HG02678 (cell line): ENCODE data around the gene PTPRT.

Experiments
- ATAC-seq: cut with Tn5 transposase; IDR thresholded peaks from one replicate; pipeline ENCODE4 v1.9.1; 2021; ENCODE audit warnings: mild to moderate bottlenecking, moderate library complexity; ENCODE audit not compliant: unreplicated experiment

Gene PTPRT

DNA sequence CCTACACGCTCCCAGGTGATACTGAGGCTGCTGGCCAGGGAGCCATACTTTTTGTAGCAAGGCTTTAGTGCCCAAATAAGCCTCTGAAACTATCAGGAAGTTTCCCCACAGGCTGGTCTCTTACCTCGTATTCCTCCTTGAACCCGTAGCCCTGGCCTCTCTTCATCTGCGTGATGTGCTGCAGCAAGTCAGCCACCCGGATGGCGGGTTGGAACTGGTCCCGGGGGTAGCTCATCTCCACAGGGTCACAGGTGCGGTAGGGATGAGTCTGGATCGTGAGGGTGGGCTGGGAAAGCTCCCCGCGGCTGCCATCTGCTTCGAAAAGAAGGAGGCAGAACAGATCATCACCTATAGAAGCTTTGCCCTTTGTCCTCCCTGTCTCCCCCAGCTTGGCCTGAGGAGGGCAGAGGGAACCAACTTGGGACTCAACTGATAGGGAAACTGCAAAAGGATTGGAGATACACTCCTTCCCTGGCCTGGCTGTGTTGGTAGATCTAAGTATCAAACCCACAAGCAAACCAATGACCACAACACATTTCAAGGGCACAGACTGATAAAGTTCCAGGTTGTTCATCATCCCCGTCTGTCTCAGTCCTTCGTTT lies 1028.4 kb downstream of the PTPRT start:
- no peak for ATAC-seq

- ATAC-seq: no peak
Measured at GRCh38 chr20:42159808-42160207, 1029.9 kb downstream of the PTPRT start.

DNA sequence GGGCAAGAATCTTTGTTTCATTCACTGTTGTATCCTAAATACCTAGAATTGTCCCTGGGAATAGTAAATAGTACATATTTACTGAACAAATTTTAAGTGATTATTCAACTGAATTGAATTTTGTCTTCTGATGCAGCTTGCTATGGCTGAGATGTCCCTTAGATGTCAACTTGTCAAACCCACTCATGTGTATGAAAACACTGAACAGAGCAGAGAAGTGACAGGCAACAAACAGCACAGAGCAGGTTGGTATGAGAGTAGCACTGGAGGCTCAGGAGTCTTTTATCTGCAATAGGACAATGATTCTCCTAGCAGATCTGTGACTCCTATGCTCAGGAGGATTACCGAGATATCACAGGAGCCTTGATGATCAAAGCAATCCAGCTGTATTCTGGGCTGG lies 1031.4 kb downstream of the PTPRT start:
- no peak for ATAC-seq

- no peak for ATAC-seq
Measured at GRCh38 chr20:42155586-42155985, 1034.1 kb downstream of the PTPRT start.

- no peak for ATAC-seq
Measured at GRCh38 chr20:42152575-42152974, 1037.1 kb downstream of the PTPRT start.

DNA sequence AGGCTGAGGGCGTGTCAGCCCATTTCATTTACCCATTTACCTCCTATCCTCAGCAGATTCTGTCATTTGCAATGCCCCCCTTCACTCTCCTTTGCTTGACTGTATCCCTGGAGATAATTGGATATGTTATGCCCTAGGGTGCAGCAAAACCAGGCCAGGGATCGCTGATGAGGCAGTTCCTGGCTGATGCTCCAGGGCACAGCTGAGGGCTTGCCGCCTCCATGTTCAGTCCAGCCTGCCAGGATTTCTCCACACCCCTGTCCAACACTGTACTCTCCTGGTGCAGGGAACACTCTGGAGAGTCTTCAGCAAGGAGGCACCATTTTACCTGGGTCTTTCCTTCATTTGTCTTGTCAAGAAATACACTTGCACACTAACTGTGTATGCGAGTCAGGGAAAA lies 1039.5 kb downstream of the PTPRT start:
- ATAC-seq: no peak

DNA sequence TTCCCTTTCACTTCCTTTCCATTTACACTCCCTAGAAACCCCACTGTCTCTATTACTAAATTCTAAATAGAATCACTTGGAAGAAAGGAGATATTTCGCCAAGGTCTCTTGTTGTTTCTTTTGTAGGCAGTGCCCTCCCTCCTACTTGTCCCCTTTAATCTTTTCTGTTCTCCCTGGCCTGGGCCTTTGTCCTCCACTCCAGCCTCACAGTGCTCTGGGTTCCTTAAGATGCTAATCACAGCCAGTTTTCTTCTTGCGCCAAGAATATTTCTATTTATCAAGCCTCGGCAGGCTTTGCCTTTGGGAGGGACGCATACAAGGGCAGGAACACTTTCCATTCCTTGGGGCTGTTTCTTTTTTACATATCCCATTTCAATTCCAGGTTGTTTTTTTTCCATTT lies 1051.0 kb downstream of the PTPRT start:
- no peak for ATAC-seq

DNA sequence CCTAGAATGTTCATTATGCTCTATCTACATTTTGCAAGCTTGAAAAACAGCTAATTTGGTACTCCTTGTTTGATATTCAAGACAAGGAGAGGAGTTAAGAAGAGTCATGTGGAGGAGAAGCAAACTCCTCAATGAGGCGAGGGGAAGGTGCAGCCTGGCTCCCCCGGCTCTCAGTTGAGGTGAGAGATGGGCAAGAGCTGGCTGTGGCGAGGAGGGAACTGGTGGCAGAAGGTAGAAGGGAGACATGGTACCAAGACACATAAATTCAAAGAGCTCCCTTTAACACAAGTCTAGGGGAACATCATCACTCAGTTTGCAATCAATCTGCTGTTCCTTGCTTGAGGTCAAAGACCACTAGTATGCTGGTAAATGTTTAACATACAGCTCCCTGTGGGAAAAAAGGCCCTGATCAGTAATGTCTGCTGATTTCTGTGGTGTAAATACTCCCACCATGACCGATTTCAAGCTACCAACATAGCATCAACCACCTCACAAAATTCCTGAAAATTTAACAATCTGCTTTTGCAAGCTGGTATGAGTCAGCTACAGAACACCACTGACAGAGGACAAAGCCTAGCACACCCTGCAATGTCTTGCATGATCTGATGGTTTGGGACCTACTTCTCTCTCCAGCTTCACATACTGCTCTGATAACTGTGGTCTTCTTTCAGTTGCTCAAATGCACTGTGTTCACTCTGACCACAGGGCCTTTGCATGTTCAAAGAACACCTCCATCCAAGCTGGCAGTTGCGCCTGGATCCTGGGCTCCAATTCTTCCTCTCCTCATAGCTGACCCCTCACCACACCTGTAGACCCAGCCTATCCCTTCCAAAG lies 1055.2 kb downstream of the PTPRT start:
- no peak for ATAC-seq

GRCh38 chr20:42130810-42131596 lies 1058.7 kb downstream of the PTPRT start:
- ATAC-seq: no peak

- no peak for ATAC-seq
Measured at GRCh38 chr20:42125426-42125825, 1064.3 kb downstream of the PTPRT start.

DNA sequence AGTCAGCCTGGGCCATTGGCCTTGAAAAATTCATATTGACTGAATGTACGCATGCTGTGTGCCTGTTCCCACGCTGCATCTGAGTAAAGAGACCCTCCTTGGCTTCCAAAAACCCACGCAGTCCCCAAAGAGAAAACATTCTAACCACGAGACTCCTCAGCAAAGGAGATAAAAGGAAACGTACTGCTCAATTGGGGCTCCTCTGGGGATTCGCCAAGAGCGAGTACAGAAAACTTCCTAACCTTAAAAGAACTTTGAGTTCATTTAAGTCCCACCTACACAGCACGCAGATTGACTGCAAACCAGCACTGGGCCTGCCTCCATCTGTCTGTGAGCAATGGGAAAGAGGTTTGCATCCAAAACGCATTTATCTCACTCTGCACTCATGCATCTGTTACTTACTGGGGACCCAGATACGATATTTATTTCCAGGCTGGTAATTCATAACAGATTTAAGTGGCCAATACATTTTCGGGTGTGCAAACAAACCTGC lies 1065.7 kb downstream of the PTPRT start:
- ATAC-seq: no peak

DNA sequence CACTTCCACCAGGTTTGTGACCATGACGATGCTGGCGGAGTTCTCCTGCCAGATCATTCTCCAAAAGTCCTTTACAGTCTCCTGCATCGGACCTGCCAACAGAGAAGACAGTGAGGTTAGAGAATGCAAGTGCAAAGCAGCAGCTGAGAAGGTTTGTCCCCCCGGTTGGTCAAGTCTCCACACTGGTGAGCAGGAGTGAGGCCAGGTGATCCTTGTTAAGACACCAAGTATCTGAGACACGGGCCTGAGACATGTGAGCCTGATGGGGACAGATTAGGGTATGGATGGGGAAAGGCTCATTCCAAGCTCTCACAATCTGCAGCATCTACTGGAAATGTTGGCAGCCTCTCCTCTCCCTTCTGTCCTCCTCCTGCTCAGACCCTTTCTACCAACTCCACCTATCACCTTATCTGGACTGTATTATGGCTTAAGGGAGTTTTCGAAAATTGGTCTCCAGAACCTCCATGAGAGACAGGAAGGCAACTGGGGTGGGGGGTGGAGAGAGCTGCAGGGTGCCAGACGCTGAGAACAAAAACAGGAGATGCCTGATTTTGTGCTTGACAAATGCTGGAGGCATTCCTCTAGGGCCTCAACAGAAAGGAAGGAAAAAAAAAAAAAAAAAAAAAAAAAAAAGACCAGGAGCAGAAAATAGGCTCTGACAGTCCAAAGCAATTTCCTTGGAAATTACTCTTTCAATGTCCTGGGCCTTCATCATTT lies 1071.1 kb downstream of the PTPRT start:
- ATAC-seq: no peak

- no peak for ATAC-seq
Measured at GRCh38 chr20:42118001-42118400, 1071.7 kb downstream of the PTPRT start.

- no peak for ATAC-seq
Measured at GRCh38 chr20:42113236-42113635, 1076.5 kb downstream of the PTPRT start.

GRCh38 chr20:42112161-42112560 lies 1077.5 kb downstream of the PTPRT start:
- no peak for ATAC-seq

DNA sequence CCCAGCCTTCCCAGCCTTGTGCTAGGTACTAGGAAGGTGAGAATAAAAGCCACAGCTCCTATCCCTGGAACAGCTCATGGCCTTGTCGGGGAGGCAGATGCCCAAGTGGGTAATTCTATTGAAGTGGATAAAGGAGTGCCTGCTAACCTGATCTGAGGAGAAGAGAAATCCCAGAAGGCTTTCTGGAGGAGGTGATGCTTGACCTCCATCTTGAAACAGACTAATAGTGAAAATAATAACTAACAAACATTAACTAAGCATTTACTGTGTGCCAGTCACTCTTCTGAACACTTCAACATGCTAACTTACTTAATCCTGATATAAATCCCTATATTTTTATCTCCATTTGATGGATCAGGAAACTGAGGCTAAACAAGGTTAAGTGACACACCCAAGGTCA lies 1078.4 kb downstream of the PTPRT start:
- ATAC-seq: no peak

DNA sequence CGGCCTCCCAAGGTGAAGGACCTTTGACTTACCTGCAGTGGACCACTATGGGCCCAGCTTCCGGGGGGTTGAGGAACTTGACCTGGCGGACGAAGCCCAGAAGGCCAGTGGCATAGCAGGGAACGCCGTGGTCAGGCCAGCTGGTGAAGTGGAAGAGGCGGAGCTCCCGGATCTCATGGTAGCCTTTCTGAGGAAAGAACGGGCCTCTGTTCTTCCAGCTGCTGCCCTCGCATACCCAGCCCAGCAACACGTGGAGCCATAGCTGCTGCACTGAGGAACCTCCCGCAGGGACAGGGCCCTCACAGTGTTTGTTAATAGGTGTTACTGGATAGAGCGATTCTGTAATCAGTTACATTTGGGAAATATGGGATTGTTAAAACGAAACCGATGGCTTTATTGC lies 1079.4 kb downstream of the PTPRT start:
- ATAC-seq: no peak

DNA sequence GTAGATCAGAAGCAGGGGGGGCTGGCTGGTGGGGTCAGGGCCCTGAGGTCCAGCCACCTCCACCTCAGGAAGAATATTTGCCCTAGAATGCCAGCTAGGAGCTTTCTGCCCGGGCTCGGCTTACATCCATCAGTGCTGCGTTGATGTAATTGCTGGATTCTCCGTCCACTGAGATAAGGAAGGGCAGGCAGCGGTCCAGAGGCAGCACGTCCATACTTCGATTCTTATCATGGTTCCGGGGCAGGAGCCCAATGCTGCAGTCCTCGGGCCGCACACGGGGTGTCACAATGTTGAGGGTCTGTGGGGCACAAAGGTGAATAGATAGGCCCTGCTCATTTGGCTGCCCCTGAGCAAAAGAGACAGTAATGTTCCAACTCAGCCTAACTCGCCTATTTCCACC lies 1087.7 kb downstream of the PTPRT start:
- ATAC-seq: no peak

DNA sequence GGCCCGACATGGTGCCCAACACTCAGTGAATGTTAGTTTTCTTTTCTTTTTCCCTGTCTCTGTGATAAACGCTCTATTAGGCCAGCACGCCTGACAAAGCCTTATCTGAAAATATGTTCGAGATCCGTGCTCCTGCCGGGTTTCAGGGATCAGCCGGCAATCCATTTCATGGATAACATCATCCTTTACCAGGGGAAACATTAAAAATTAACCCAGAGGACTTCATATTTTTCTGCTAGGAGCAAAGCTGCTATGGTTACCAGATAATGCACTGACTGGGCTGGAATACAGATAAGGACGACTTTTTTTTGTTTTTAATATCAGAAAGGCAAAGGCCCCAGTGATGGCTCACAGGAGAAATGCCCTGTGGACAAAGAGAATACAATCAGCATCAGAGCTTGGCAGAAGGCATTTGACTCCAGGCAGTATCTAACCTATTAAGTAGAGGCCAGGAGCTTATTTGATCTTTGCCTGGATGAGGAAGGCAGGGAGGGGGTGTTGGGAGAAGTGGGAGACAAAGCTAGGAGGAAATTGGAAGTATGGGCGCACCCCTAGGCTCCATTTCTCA lies 1089.5 kb downstream of the PTPRT start:
- ATAC-seq: no peak

GRCh38 chr20:42099101-42099500 lies 1090.6 kb downstream of the PTPRT start:
- ATAC-seq: no peak

DNA sequence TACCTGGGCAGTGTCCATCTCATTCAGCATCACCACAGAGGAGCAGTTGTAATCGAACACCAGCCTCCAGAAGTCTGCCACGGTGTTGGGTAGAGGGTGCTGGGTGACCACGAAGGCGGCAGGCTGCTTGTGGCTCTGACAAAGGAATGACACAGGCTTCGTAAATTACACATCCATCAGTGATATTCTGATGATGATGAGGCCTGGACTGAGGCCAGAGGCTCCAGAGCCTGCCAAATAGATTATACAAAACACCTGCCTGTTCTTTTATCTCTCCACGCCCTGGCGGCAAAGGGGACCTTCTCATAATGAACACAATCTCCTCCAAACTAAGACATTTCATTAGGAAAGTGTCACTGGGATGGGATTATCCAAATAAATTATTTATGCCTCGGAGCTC lies 1091.3 kb downstream of the PTPRT start:
- ATAC-seq: no peak
